GM12878 (cell line): Measurements from ENCODE around the gene CBFA2T3. TPM values are rescaled to one million over a fixed set of nuclear protein-coding genes. Genes with fewer than 3 reads are reported as not detected.
"Not testable (repeated sequence)": the region's sequence is repeated elsewhere in the genome, so short reads cannot be mapped to it uniquely, and the experiment has no call there.

Experiments used
- ATAC-seq: fragments of 200-7000 bp; cut with Tn5 transposase; 3 replicates; pipeline ENCODE4 v1.9.1; 2020; ENCODE audit warnings: mild to moderate bottlenecking, moderate library complexity
- BruUV-seq: library from RNA; stranded (reverse); fragments of 400-500 nt; replicated peaks from 2 replicates; lab custom pipeline; 2021; lab: Mats Ljungman, UMichigan
- CTCF ChIA-PET: fragments of 300-600 bp; sonication (Branson Sonifier 250); formaldehyde crosslinking; extraction: SDS; loops from one replicate; lab custom pipeline; 2021; ENCODE audit warnings: inconsistent platforms; lab: Yijun Ruan, JAX
- POLR2A ChIA-PET: fragments of 350-600 bp; formaldehyde crosslinking; extraction: SDS; loops from one replicate; lab custom pipeline; 2021; ENCODE audit warnings: inconsistent platforms; lab: Charles Lee
- RAD21 ChIA-PET: fragments of 300-600 bp; sonication (Branson Sonifier 250); formaldehyde crosslinking; loops from one replicate; lab custom pipeline; 2023; ENCODE audit warnings: antibody characterized with exemption; ENCODE audit not compliant: unreplicated experiment; lab: Charles Lee
- SMC1A ChIA-PET: fragments of 300-600 bp; sonication (Branson Sonifier 250); formaldehyde crosslinking; loops from one replicate; lab custom pipeline; 2023; ENCODE audit not compliant: unreplicated experiment, uncharacterized antibody; lab: Charles Lee
- DNase-seq: peaks from one replicate; pipeline ENCODE4 v3.0.0-alpha.2; 2011; ENCODE audit warnings: low read depth, low spot score
- FAIRE-seq: peaks from 3 replicates; lab custom pipeline; 2011; peaks lifted over from hg19 to GRCh38; lab: Jason Lieb, UNC
- H2AFZ ChIP-seq: 2 replicates; pipeline ENCODE4 v1.6.0; 2011; ENCODE audit warnings: low read depth, low read length, control low read depth; ENCODE audit not compliant: control insufficient read depth
- H3K27ac ChIP-seq: 2 replicates; pipeline ENCODE4 v1.5.1; 2011; ENCODE audit warnings: control low read depth; ENCODE audit not compliant: control insufficient read depth, insufficient read depth
- H3K27me3 ChIP-seq, 2 experiments: replicated peaks in 1 of 2; 2 replicates each; pipeline versions ENCODE4 v1.6.0 to v1.6.1; 2011; ENCODE audit warnings: low read length in 1 of 2; ENCODE audit not compliant: control insufficient read depth in 2 of 2, insufficient read depth in 2 of 2
- H3K36me3 ChIP-seq, 2 experiments: 2 replicates each; pipeline ENCODE4 v1.5.1; 2011; ENCODE audit warnings: low read length in 1 of 2; ENCODE audit not compliant: control insufficient read depth in 2 of 2, insufficient read depth in 2 of 2
- H3K4me1 ChIP-seq: 2 replicates; pipeline ENCODE4 v1.6.1; 2011; ENCODE audit warnings: mild to moderate bottlenecking, low read length, moderate library complexity, mixed read lengths; ENCODE audit not compliant: control insufficient read depth, insufficient read depth
- H3K4me2 ChIP-seq: 2 replicates; pipeline ENCODE4 v1.6.0; 2011; ENCODE audit warnings: control low read depth; ENCODE audit not compliant: control insufficient read depth, insufficient read depth
- H3K4me3 ChIP-seq: fragments of 200-600 bp; sonication (generic); 2 replicates; pipeline ENCODE4 v1.5.1; 2016
- H3K79me2 ChIP-seq: 2 replicates; pipeline ENCODE4 v1.6.0; 2011; ENCODE audit warnings: low read length; ENCODE audit not compliant: control insufficient read depth, insufficient read depth
- H3K9ac ChIP-seq: 2 replicates; pipeline ENCODE4 v1.8.0; 2011; ENCODE audit warnings: low read length, control low read depth, mixed read lengths; ENCODE audit not compliant: control insufficient read depth, insufficient read depth
- H3K9me3 ChIP-seq: replicated peaks from 3 replicates; pipeline ENCODE4 v1.5.1; 2011; ENCODE audit warnings: mild to moderate bottlenecking, low read length; ENCODE audit not compliant: control insufficient read depth, insufficient read depth
- H4K20me1 ChIP-seq: 2 replicates; pipeline ENCODE4 v1.6.0; 2011; ENCODE audit not compliant: control insufficient read depth, insufficient read depth
- POLR2A ChIP-seq: IDR thresholded peaks from 2 replicates; pipeline ENCODE4 v1.6.1; 2011; ENCODE audit warnings: low read depth, mild to moderate bottlenecking, low read length
- POU2F2 ChIP-seq: IDR thresholded peaks from 3 replicates; pipeline ENCODE4 v1.6.1; 2011; ENCODE audit warnings: low read depth, mild to moderate bottlenecking, low read length, borderline replicate concordance
- TCF12 ChIP-seq: IDR thresholded peaks from 2 replicates; pipeline ENCODE4 v1.6.1; 2011; ENCODE audit warnings: low read depth, mild to moderate bottlenecking, low read length
- USF1 ChIP-seq: IDR thresholded peaks from 2 replicates; pipeline ENCODE4 v1.6.1; 2011; ENCODE audit warnings: borderline replicate concordance, low read depth, mild to moderate bottlenecking, moderate library complexity, mixed read lengths, low read length; ENCODE audit not compliant: insufficient read depth; ENCODE audit errors: extremely low read length
- YY1 ChIP-seq: IDR thresholded peaks from 2 replicates; pipeline ENCODE4 v1.6.1; 2011; ENCODE audit warnings: low read depth, mild to moderate bottlenecking, low read length
- WGBS: methylation state at CpG from one replicate; pipeline ENCODE4 v1.1.6; 2016; ENCODE audit warnings: low lambda C conversion rate; ENCODE audit not compliant: insufficient replicate concordance, insufficient coverage; ENCODE audit errors: missing lambda C conversion rate; 5-methylcytosine and 5-hydroxymethylcytosine counted together
- in situ Hi-C: fragments of 300-500 bp; cut with MboI; formaldehyde crosslinking; loops from 9 replicates; pipeline ENCODE4 v1.14.3; 2018; ENCODE audit warnings: mixed read lengths
- intact Hi-C: fragments of 100-400 bp; cut with micrococcal nuclease; formaldehyde crosslinking; loops from one replicate; pipeline ENCODE4 v1.14.2; 2022; ENCODE audit not compliant: unreplicated experiment
- polyA plus RNA-seq, 11 experiments: library from polyadenylated mRNA; depleted of rRNA in 4 of 11; unstranded in 6 of 11; stranded (reverse) in 5 of 11; fragments of >200 nt; fragmentation: Nextera tagmentation in 4 of 11; fragmentation: Illumina TruSeq in 1 of 11; extraction: Ambion mirVana in 4 of 11; extraction: Trizol in 1 of 11; gene quantifications; 1 replicate in 1 of 11; 2 replicates in 10 of 11; pipeline versions ENCODE4 v1.2.1 to v1.2.3, GENCODE V29; 2011 to 2016; ENCODE audit warnings: inconsistent platforms in 2 of 11, missing spikeins in 2 of 11, low read depth in 1 of 11
- total RNA-seq, 4 experiments: library from RNA; depleted of rRNA in 3 of 4; stranded (reverse); fragments of >200 nt in 3 of 4; fragmentation: Illumina TruSeq in 1 of 4; extraction: Trizol in 1 of 4; gene quantifications; 2 replicates each; pipeline versions ENCODE4 v1.2.1 to v1.2.3, GENCODE V29; 2013 to 2021
- TF ChIP-seq, protein P1 (sequence below): fragments of 450-650 bp; formaldehyde crosslinking; IDR thresholded peaks from 2 replicates; pipeline ENCODE4 v1.4.0; 2020; ENCODE audit warnings: mild to moderate bottlenecking, moderate library complexity

The CBFA2T3 gene
- total and polyA plus RNA-seq, 10 of the 15 experiments (the other 5 are each of a cell fraction or from before 2014, with no cell fraction given): 0.69 to 42.6 (median 4.5) TPM

DNA sequence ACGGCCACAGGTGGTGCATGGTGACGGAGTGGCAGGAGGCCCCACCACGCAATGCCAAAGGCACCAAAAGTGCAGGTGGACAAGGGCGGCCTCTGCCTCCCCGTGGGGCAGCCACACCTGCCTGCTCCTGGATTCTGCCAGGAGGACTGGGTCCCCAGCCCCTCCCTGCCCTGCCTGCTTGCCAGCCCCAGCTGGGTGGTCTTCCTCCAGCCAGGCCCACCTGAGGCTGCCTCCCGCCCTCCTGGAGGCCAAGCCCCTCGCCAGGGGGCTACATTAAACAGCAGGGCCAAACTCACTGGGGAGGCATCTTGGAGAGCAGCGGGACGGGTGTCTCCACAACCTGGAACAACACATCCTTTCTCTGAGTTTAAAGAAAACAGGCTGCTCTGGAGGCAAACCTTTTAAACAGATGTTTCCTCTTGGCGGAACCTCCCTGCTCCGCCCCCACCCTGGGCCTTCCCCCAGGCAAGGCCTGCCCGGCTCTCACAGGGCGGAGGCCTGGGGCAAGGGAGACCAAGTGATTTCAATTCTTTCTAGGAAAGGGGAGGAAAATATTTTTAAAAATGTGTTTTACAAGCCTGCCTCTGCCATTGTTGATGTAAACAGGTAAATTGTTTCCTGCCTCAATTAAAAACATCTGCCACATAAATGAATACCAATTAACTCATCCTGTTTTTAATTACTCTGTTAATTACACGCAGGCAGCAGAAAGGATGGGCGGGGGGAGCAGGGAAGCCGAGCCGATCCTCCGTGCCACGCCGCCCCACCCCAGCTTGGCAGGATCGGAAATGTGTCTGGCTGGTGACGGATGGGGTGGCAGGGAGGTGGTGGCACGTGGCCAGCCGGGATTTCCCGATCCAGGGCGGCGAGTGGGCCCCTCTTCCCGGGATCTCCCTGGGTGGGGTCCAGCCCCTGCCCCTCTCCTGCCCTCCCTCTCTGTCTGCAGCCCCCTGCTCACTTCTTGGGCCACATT is 56.1 kb downstream of the CBFA2T3 start (continued):
- peak; percentile 46 for TF ChIP-seq USF1
- no peak for TF ChIP-seq POU2F2
- 0 out of 2 replicates have a peak, but pooled peaks have one; percentile 11 for TF ChIP-seq TCF12
- 0 out of 2 replicates have a peak, but pooled peaks have one; percentile 1 for TF ChIP-seq POLR2A

GRCh38 chr16:88919936-88920335 is 57.1 kb downstream of the CBFA2T3 start:
- POLR2A ChIA-PET: interaction anchor here (0.7 kb wide), 1 partner anchor 196 kb away, joined by 3 read pairs; no protein-coding TSS in a partner anchor
- Histone ChIP-seq H4K20me1 (peaks cover 3% of the 10 kb centered on the region; the same call in 1 of the 2 replicates), H3K27ac (no peak overlapping the region), H3K4me3 (no peak overlapping the region), H3K9me3 (no peaks in the 10 kb centered on the region), H2AFZ (no peak overlapping the region), H3K27me3 (no peaks in the 10 kb centered on the region), H3K79me2 (peaks cover 3% of the 10 kb centered on the region), H3K9ac (no peak overlapping the region), H3K4me1 (peaks cover 20% of the 10 kb centered on the region), H3K36me3 (peaks cover 2 to 4% of the 10 kb centered on the region in 2 experiments; a peak in 2 of 4 replicates), H3K4me2 (no peak overlapping the region)
- BruUV-seq: no TSS peak
- in situ Hi-C loops (no loop called here), intact Hi-C loops (loop anchor here (5.0 kb wide), 1 partner anchor 63 kb away; the partner anchor contains the start of genes GALNS and TRAPPC2L)
- no peak for TF ChIP-seq YY1
- TF ChIP-seq, protein P1, sequence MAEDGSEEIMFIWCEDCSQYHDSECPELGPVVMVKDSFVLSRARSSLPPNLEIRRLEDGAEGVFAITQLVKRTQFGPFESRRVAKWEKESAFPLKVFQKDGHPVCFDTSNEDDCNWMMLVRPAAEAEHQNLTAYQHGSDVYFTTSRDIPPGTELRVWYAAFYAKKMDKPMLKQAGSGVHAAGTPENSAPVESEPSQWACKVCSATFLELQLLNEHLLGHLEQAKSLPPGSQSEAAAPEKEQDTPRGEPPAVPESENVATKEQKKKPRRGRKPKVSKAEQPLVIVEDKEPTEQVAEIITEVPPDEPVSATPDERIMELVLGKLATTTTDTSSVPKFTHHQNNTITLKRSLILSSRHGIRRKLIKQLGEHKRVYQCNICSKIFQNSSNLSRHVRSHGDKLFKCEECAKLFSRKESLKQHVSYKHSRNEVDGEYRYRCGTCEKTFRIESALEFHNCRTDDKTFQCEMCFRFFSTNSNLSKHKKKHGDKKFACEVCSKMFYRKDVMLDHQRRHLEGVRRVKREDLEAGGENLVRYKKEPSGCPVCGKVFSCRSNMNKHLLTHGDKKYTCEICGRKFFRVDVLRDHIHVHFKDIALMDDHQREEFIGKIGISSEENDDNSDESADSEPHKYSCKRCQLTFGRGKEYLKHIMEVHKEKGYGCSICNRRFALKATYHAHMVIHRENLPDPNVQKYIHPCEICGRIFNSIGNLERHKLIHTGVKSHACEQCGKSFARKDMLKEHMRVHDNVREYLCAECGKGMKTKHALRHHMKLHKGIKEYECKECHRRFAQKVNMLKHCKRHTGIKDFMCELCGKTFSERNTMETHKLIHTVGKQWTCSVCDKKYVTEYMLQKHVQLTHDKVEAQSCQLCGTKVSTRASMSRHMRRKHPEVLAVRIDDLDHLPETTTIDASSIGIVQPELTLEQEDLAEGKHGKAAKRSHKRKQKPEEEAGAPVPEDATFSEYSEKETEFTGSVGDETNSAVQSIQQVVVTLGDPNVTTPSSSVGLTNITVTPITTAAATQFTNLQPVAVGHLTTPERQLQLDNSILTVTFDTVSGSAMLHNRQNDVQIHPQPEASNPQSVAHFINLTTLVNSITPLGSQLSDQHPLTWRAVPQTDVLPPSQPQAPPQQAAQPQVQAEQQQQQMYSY (CRISPR knock-in tag): no peak
- FAIRE-seq (no peak), ATAC-seq (no peak), DNase-seq (no peak)
- CTCF ChIA-PET: no interaction called here
- over 99% methylated on average over 12 of the region's 12 CpGs for WGBS
- RAD21 ChIA-PET: no interaction called here
- SMC1A ChIA-PET: no interaction called here

- H3K36me3 ChIP-seq, H2AFZ ChIP-seq, in situ Hi-C loops, BruUV-seq, RAD21 ChIA-PET, H3K4me3 ChIP-seq, POLR2A ChIA-PET, CTCF ChIA-PET, FAIRE-seq, H3K4me2 ChIP-seq, H3K9ac ChIP-seq, H3K79me2 ChIP-seq, H3K9me3 ChIP-seq, intact Hi-C loops, DNase-seq, H3K27me3 ChIP-seq, H3K27ac ChIP-seq, H4K20me1 ChIP-seq, ATAC-seq, SMC1A ChIA-PET: not testable (repeated sequence)
- WGBS: 80% methylated on average over 8 of the region's 8 CpGs
- peaks cover 20% of the 10 kb centered on the region for H3K4me1 ChIP-seq
Measured at GRCh38 chr16:88918896-88919295, 58.1 kb downstream of the CBFA2T3 start.
